ENCODE results near the gene KCNC4.
A peak's percentile ranks its signal among the peaks of the same experiment; 100 is the strongest.

The KCNC4 gene

DNA sequence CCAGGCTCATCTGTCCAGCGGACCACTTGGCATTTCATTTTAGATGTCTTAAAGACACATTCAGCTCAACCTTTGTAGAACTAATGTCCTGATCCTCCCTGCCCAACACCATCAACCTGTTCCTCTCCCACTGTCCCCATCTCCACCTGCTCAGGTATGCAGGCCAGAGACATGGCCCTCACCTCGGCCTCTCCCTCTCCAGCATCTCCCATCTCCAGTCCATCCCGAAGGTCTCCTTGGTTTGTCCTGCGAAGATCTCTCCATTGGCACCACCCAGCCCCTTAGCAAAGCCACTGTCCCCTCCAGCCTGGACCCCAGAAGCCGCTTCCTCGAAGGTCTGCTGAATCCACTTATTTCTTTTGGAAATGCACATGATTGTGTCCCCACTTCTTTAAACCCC is 20.9 kb upstream of the KCNC4 start:
- no peak for DNase-seq (ENCODE audit: low spot score)

DNA sequence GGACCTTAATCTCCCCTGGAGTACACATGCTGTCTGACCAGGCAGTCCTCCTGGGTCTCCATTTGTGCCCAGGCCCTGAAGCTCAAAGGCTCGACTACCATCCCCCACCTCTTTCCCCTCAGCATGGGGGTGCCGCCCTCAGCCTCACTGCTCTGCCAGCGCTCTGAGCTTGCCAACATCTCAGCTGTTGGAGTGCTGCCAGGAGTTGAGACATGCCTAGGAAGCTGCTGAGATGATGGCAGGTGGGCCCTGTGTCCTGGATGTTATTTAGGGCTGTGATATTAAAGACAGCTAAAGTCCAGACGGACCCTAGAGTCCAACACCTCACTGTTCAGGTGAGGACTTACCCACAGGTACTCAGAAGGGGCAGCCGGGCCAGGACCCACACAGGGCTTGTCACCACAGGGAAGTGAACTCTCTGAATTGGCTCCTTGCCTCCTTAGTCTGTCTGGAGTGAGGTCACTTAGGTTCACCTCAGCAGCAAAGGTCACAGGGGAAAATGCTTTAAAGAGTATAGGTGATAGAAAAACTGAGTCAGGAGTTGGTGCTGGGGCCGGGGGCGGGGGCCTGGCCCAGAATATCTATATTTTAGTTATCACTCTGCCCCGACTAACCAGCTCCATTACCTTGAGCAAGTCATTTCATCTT is 19.7 kb upstream of the KCNC4 start:
- DNase-seq (ENCODE audit: low spot score), result no peak

- no peak for DNase-seq (ENCODE audit: low spot score)
Measured at GRCh38 chr1:110192541-110192940, 17.6 kb upstream of the KCNC4 start.

- DNase-seq (ENCODE audit: low spot score), result no peak
Measured at GRCh38 chr1:110195196-110195595, 14.9 kb upstream of the KCNC4 start.

- peak; percentile 62 for DNase-seq (ENCODE audit: low spot score)
Measured at GRCh38 chr1:110196917-110197765, 13.0 kb upstream of the KCNC4 start.

- DNase-seq (ENCODE audit: low spot score), result no peak
Measured at GRCh38 chr1:110197905-110198629, 12.0 kb upstream of the KCNC4 start.

- DNase-seq (ENCODE audit: low spot score), result no peak
Measured at GRCh38 chr1:110198746-110199145, 11.4 kb upstream of the KCNC4 start.

DNA sequence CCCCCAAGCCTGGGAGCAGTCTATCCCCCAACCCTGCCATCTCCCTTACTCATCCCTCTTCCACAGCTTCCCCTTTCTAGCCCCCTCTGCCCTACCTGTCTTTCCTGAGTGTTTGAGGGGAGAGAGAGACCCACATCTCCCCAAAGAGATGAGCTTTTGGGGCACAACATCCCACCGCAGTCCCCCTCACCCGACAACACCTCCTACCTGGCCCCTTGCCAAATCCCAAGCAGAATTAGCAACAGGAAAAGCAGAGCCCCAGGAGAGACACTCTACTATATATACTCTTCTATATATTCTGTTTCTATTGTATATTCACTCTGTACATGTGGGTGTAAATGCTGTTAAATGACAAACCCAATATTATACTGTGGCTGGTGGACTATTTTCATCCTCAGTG is 9.9 kb upstream of the KCNC4 start:
- DNase-seq (ENCODE audit: low spot score), result no peak

DNA sequence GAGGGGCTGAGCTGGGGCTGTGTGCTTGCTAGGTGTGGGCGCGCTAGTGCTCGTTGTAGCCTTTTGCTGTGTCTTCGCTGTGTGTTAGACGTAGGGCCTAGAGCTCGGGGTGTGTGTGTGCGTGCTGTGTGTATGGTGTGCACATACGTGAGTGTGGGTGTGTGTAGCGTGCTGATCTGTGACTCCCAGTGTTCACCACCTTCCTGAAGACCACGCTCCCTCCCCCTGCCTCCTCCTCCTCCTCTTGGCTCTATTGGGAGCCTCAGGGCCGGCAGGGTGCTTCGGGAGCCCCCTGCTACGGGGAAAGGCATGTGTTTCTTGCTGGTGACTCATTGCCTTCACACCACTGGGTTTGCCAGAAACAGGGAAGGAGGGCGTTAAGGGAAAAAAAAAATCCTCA is 9.4 kb upstream of the KCNC4 start:
- DNase-seq (ENCODE audit: low spot score), result no peak

GRCh38 chr1:110201157-110201825 is 8.8 kb upstream of the KCNC4 start:
- DNase-seq (ENCODE audit: low spot score), result no peak

DNA sequence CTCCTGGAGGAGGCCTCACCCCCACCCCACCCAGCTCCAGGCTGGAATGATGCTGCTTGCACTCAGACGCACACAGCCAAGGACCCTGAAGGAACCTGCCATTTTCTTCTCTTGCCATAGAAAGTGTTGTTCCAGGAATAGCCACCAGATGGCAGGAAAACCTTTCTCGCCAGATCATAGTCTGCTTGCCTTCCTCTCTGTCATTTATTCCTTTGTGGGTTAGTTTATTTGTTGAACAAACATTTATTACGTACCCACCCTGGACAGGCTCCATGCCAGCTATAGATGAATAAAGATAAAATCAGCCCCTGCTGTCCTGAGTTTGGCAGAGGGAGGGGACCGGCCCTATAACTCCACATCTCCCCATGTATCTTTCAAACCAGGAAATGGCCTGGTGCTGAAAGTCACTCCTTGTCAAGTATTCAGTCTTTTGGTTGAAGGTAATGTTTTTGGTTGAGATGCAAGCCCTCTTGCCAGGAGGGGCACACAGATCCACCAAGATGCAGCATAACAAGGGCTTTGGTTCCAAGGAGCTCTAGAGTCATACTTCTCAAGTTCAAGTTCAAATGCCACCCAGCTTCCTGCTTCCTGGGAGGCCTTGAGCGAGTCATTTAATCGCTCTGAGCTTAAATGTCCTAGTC is 7.0 kb upstream of the KCNC4 start:
- DNase-seq (ENCODE audit: low spot score), result peak; percentile 69

GRCh38 chr1:110205156-110205555 is 5.0 kb upstream of the KCNC4 start:
- no peak for DNase-seq (ENCODE audit: low spot score)

- no peak for DNase-seq (ENCODE audit: low spot score)
Measured at GRCh38 chr1:110205591-110206155, 4.4 kb upstream of the KCNC4 start.

- no peak for DNase-seq (ENCODE audit: low spot score)
Measured at GRCh38 chr1:110206261-110206920, 3.7 kb upstream of the KCNC4 start.

DNA sequence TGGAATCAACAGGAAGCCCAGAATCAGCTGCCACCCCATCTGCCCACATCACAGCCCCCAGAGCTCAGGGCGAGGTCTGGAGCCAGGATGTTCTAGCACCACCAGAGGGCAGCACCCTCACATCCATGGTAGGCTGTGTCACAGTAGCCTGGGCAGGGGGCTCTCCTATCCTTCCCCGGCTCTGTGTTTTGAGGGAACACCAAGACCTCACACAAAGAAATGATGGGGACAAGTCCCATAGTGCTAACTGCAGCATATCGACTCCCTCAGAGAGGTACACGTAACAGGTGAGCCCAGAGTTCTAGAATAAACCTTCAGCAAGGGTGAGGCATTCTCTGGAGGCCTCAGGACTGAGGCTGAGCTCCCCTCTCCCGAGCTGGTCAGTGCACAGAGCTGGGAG is 2.3 kb upstream of the KCNC4 start:
- peak; percentile 51 for DNase-seq (ENCODE audit: low spot score)

GRCh38 chr1:110208916-110209645 is 1.0 kb upstream of the KCNC4 start:
- DNase-seq (ENCODE audit: low spot score), result peak; percentile 20

DNA sequence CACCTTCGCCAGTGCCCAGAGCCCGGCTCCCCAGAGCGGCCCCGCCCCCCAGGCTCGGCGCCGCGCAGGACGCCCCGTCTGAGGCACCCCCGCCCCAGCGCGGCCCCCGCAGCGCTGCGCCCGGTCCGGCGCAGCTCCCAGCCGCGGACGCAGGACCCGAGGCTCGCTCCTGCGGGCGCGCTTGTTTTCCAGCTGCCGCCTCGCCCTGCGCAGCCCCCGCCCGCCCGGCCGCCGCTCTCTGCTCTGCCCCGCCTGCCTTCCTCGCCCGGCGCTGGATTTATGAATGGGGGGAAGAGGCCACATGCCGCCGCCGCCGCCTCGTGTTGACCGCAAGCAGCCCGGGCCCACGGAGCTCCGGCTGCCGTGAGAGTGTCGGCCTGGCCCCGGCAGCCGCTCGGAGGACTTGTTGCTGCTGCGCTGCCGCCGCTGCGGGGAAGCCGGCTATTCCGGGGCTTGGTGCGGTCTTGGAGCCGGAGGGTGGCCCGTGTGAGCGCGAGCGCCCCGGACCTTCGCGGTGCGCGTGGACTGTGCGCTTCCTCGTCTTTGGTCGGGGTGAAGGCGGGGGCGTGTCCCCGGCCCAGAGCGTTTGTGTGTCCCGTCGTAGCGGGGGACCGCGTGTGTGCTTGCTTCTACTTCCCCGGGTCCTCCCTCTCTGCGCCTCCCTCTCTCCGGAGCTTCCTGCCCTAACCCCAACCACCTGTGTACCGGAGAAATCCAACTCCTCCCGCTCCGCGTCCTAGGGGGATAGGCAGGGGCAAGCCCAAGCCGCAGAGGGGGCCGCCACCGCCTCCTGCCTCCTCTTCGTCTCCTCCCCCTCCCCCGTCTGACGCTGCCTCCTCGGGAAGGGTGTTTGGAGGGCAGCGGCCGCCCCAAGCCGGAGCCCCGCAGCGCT is 736 bp downstream of the KCNC4 start:
- no peak for DNase-seq (ENCODE audit: low spot score)

DNA sequence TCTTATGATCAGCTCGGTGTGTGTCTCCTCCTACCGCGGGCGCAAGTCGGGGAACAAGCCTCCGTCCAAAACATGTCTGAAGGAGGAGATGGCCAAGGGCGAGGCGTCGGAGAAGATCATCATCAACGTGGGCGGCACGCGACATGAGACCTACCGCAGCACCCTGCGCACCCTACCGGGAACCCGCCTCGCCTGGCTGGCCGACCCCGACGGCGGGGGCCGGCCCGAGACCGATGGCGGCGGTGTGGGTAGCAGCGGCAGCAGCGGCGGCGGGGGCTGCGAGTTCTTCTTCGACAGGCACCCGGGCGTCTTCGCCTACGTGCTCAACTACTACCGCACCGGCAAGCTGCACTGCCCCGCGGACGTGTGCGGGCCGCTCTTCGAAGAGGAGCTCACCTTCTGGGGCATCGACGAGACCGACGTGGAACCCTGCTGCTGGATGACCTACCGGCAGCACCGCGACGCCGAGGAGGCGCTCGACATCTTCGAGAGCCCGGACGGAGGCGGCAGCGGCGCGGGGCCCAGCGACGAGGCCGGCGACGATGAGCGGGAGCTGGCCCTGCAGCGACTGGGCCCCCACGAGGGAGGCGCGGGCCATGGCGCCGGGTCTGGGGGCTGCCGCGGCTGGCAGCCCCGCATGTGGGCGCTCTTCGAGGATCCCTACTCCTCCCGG is 1.5 kb downstream of the KCNC4 start:
- no peak for DNase-seq (ENCODE audit: low spot score)

All from kidney capillary endothelial cell (primary cell).